Measurements from ENCODE around the gene UNC79.

DNA sequence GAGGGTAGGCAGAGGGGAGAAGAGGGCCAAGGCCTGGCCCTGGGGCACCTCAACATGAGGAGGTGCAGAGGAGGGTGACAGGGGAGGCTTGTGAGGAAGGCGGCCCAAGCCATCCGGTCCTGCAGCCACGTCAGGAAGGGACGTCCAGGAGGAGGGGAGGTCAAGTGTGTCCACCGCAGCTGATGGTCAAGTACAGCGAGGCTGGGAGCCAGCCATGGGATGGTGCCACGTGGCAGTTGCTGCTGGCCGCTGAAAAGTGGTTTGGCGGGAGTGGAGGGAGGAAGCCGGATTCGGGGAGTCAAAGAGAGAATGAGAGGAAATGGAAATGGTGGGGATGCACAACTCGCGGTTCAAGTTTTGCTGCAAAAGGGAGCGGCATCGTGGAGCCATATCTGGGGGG lies 316.4 kb downstream of the UNC79 start:
- TF ChIP-seq, protein P1, sequence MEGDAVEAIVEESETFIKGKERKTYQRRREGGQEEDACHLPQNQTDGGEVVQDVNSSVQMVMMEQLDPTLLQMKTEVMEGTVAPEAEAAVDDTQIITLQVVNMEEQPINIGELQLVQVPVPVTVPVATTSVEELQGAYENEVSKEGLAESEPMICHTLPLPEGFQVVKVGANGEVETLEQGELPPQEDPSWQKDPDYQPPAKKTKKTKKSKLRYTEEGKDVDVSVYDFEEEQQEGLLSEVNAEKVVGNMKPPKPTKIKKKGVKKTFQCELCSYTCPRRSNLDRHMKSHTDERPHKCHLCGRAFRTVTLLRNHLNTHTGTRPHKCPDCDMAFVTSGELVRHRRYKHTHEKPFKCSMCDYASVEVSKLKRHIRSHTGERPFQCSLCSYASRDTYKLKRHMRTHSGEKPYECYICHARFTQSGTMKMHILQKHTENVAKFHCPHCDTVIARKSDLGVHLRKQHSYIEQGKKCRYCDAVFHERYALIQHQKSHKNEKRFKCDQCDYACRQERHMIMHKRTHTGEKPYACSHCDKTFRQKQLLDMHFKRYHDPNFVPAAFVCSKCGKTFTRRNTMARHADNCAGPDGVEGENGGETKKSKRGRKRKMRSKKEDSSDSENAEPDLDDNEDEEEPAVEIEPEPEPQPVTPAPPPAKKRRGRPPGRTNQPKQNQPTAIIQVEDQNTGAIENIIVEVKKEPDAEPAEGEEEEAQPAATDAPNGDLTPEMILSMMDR (IDR thresholded peaks at IDR 0.05): no peak
- no peak for TF ChIP-seq POLR2A (IDR thresholded peaks at IDR 0.05)

Measured in thyroid gland (tissue), 4 donors.